Endometrium (tissue), 2 donors: ENCODE measurements around the gene FAM120A.

ENCODE experiments used
- FAIRE-seq: peaks from 2 replicates; lab custom pipeline; 2012; peaks lifted over from hg19 to GRCh38; lab: Jason Lieb, UNC
- donor health status: control.
- donor health status: control.

FAM120A gene

DNA sequence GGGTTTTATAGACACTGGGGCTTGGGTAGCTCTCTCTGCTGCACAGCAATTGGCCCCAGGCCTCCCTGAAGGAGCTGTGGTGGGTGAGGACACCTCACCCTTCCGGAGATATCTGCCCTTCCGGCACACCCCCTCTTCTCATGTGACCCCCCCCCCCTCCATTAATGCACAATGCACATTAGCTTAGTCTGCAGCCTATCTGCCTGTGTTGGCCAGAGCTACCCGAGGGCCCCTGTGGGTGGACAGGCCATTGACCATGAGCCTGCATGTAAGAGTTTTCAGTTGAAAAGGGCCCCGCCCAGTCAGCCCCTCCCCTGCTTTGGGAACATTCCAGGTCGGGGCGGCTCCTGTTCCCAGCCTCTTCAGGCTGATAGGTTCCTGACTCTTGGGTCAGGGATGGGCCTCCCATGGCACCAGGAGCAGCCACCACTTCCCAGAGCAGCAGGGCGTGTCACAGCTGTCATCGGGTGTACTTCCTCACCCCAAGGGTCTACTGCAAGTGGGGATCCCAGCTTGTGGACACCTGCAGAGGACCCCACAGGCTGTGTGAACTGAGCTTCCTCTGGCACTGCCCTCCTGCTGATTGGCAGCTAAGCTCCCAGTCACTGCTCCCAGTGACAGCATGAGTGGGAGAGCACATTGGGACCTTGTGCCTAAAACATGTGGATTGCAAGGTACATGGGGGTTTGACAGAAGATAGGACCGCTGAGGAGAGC, 142.7 kb downstream of the FAM120A start:
- no peak for FAIRE-seq

DNA sequence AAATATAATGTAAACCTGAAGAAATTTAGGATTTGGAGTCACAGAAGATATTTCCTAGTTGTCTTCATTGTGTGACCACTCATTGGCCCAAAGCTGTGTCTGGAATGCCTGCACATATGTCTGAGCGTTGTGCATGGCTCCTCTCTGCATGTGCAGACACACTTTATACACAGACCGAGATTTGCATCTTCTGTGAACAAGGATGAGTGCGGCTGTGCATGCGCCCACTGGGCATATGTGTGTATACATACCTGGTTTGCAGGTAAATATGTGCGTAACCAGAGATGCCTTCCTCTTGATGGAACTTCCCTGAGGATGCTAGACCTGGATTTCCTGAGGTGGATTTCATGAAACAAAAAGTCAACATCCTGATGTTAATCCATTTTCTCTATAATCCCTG, 144.0 kb downstream of the FAM120A start:
- no peak for FAIRE-seq

DNA sequence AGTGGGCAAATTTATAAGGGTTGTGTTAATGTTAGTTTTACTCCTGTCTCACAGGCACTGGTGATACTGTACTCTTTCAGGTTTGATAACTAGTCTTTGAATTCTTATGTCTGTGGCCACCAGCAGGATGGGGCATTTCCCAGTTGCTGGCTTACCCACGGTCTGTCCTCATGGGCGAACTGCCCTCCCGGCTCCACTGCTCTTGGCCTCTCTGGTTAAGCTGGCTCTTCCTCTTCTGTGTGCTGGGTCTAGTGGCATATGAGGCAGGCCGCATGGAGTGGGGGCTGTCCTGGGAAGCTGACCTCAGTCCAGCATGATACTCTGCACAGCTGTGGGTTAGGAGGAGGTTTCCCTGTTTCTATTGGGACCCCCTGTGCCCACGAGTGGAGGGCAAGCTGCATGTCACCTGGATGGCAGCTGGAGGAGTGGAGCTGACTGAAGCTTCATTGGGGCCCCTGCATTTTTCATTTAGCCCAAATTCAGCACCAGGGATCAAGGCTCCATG, 144.4 kb downstream of the FAM120A start:
- FAIRE-seq = no peak

DNA sequence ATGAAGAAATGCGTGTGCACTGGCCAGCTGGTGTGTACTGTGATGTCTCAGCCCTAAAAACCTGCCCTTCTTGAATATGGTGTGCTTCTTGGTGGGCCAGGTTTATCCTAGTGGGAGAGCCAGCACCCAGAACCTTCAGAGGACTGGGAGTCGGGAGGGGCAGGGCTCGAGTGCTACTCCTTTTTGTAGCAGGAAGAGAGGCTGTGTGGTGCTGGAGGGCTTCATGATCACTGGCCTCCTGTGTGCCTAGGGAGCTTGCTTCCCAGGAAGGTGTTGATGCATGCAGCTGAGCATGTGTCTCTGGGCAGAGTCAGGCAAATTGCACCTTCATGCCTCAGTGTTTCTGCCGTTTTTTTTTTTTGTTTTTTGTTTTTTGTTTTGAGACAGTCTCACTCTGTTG, 144.9 kb downstream of the FAM120A start:
- no peak for FAIRE-seq

DNA sequence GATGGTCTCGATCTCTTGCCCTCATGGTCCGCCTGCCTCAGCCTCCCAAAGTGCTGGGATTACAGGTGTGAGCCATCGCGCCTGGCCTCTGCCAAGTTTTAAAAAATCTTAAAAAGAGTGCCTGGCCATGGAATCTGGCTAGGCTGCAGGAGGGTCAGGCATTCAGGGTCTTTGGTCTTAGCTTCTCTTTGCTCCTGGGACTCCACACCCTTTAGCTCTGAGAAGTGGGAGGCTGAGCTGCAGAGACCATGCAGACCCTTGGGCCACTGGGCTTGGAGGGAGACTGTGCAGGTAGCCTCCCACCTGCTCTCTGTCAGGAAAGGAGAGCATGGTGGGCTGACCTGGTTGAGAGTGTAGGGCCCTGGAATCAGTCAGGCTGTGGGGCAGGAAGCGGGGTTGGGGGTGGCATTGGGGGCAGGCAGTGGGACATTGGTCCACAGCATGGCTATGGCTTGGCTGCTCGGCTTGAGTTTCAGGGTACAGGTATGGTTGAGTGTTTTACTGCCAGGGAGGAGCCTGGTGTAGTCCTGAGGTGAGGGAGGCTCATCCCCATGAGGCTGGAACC, 145.7 kb downstream of the FAM120A start:
- FAIRE-seq = no peak

DNA sequence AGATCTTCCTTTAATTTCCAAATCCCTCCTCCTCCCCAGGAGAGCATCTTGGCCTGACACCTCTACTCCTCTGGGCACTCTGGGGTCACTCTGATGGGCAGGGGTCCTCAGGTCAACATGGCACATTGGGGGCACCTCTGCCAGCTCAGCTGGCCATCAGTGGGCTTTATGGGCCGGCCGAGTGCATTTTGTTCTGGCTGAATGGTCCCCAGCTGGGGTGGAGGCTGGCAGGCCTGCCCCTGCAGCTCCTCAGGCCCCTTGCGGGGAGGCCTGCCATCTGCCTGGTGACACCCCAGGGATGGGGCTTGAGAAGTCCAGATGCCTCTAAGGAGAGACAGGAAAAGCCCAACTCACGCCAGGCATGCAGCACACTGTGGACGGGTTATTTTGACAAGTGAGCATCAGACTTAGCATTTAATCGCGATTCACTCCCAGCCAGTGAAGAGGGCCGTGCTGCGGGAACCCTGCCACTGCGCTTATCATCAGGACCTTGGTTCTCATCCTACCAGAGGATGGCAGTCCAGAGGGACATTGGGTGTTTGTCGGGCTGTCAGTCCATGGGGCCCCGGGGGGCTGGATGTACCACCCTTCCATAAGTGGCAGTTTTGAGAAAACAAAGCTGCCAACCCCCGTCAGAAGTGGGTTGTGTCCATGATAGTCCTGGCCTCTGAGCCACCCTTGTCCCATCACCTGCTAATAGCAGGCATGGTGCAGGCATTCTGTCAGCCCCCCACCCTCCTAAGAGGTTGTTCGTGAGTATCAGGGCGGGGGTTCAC, 146.6 kb downstream of the FAM120A start:
- FAIRE-seq = no peak

DNA sequence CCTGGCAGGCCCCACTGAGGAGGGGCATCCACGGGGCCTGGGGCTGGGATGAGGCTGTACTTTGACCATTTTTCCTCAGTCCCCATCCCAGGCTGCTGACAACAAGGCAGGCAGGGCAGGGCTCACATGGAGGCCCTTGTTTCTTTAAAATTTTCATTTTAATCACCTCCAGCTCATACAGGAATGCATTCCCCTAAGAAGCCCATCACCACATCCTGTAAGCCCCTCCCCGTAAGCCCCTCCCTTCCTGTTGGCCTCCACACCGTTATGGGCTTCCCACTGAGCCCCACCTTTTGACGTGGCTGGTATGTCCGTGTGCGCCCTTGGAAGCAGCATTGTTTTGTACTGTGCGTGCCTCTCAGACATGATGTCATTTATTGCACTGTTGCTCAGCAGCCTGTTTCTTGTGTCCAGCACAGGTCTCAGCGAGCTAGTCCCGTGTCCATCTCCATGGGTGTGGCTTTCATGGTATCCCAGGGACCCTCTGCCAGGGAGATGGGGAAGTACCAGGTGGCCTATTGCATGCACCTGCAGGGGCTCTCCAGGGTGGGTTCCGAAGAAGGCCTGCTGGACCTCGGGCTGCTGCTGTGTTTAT, 147.3 kb downstream of the FAM120A start:
- FAIRE-seq = no peak

DNA sequence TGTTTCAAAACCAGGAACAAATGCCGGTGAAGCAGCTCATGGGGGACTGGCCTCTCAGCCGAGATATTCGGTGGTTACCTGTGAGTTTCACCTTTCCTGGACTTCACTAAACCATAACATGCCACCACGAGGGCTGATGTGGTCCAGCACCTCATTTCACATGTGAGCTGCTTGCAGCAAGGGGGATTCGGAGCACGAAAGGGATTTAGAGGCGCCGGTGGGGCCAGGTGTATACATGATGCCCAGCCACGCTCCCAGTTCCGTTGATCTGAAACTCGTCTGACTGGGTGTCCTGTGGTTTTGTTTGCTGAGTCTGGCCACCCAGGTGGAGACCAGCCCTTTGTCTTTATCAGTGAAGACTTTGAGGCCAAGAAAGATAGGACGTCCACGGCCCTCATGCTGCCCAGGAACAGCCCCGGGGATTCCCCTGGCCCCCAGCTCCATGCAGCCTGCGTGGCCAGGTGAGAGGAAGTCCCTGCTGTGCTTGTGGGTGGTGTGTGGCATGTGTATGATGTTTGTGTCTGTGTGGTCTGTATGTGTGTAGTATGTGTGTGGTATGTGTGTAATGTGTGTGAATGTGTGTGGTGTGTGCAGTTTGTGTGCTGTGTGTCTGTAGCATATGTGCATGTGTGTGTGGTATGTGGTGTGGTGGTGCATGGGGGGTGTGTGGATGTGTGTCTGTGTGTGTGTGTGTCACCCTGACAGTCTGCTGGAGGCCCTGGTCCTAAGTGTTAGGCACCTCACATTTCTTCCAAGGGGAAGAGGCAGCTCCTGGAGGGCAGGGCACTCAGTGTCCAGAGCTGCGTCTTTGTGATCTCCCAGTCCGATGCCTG, 148.3 kb downstream of the FAM120A start:
- no peak for FAIRE-seq

DNA sequence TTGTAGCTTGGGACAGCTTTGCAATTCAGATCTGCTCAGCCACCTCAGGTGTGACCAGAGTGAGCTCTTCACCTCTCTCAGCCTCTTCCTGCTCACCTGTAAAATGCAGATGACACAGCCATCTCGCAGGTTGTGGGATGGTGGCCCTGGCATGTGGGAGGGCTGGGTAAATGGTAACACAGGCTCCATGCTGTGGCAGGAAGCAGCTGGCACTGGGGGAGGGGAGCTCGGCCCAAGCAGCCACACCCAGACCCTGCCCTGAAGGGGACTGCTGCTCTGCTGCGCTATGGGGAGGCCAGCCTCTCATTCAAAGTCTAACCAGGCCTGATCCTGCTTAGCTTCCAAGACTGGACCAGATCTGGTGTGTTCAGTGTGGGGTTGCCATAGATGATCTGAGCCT, 149.0 kb downstream of the FAM120A start:
- FAIRE-seq = no peak

DNA sequence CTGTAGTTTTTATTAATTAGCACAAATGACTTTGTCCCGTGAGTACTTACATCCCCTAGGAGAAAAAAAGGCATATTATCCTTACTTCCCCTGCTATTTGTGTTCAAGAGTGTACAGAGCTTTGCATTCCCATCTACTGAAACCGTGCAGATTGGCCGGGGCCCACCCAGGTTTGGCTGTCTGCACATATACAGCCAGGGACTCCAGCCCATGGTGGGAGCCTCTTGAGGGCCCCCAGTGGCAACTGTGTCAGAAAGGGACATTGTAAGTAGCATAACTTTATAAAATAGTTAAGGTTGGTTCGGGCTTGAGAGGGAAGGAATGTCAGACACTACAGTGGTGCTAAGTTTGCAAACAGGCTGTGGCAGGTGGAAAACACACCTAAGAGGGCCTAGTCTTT, 149.6 kb downstream of the FAM120A start:
- FAIRE-seq = no peak

DNA sequence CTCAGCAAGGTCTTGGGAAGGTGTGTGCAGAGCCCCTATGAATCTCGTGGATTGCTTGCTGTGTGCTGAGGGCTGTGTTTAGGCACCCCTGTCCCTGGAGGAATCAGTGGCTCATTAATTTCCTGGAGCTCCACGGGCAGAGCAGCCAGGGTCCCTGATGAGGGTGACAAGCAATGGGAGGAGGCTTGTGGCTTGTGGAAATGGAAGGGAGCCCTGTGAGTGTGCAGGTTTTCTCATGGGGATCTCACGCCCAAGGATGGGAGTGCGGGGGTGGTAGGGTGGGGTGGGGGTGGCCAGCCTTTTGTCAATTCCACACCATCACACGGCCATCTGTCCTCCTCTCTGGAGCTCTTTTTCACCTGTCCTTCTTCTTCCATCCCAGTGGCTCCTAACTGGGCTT, 150.2 kb downstream of the FAM120A start:
- no peak for FAIRE-seq

DNA sequence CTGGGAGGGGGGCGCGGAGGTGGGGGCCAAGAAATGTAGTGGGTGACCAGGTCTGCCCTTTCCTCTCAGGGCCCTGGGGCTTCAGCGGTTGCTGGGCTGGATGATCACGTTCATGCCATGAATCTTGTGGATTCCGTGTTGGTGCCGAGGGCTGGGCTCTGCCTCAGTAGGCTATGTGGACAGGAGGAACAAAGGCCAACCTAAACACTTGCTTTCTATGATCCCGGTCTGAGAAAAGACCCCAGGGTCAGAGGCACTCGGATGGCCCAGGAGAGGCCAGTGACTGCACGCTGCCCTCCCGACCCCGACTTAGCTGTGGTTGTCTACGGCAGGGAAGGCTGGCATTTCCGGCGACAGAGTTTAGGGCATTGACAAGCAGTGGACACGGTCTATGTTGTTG, 151.5 kb downstream of the FAM120A start:
- FAIRE-seq = no peak

DNA sequence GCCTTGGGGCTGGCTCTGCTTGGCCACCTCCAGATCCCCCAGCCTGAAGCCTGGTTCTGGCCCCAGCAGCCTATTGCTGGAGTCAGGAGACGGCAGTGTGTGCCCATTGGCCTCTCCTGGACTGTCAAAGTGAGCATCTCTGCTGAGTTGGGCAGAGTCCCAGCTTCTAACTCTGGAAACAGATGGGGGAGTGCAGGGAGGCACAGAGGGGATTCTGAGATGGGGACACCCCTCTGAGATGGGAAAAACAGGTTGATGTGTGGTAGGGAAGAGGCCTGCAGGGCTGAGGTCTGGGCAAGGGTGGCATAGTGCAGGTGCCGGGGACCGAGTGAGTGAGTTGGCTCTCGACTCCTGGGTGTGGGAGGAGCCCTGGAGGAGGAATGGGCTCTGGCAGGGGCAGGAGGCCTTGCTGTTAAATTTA, 152.4 kb downstream of the FAM120A start:
- no peak for FAIRE-seq

DNA sequence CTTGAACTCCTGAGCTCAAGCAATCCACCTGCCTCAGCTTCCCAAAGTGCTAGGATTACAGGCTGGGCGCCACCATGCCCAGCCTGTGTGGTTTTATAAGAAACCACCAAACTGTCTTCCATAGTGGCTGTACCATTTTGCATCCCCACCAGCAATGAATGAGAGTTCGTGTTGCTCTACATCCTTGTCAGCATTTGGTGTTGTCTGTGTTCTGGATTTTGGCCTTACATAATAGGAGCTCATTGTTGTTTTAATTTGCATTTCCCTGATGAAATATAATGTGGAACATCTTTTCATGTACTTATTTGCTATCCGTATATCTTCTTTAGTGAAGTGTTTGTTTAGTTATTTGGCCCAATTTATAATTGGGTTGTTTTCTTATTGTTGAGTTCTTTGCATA, 154.7 kb downstream of the FAM120A start:
- FAIRE-seq = no peak

DNA sequence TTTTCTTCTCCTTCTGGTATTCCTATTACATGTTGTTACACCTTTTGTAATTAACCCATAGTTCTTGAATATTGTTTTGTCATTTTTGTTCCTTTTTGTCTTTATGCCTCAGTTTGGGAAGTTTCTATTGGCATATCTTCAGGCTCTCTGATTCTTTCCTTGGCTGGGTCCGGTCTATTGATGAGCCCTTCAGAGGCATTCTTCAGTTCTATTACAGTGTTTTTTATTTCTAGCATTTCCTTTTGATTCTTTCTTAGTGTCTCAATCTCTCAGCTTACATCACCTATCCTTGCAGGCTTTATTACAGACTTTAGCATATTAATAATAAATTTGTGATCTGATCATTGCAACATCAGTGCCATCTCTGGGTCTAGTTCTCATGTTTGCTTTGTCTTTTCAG, 158.7 kb downstream of the FAM120A start:
- FAIRE-seq = no peak

DNA sequence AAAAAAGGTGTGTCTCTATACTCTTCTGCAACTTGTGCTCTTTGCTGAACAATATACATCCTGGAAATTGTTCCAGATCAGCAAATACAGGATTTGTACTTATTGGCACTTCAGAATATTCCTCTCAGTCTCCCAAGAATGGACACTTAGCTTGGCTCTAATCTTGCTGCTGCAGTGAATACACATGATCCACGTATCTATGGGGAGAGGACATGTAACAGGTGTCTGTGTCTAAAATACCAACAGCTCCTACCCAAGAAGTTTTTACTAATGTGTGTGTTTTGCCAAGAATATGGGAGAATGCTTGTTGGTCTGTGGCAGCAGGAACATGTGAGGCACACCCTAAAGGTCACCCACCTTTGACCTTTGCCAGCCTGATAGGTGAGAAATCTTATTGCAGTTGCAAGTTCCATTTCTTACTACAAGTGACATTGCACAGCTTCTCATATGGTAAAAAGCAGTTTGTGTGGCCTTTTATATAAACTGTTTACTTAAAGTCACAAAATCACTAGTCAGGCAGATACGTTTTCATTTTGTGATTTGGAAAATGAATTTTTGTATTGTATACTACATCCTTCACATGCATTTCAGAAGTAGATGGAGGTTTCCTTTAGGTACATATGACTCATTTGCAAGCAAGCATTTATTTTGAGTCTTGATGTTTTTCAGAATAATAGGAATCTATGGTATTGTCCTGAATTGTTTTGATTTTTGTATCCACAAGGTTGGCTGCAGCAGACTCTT, 160.7 kb downstream of the FAM120A start:
- FAIRE-seq = no peak

DNA sequence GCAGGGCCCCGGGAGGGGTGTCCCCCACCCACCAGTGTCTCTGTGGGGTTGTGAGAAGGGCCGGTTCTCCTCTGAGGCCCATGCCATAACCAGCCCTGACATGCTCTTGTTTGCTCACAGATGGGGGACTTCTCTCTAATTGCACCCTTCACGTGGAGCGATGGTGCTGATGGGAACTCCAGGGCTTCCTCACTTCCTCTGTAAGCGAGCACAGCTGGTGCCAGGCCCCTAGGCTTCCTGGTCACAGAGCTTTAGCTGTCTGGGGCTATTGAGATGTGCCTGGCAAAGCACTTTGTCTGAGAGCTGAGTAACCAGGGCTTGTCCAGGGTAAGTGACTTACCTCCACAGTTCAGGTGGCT, 161.3 kb downstream of the FAM120A start:
- FAIRE-seq = no peak

DNA sequence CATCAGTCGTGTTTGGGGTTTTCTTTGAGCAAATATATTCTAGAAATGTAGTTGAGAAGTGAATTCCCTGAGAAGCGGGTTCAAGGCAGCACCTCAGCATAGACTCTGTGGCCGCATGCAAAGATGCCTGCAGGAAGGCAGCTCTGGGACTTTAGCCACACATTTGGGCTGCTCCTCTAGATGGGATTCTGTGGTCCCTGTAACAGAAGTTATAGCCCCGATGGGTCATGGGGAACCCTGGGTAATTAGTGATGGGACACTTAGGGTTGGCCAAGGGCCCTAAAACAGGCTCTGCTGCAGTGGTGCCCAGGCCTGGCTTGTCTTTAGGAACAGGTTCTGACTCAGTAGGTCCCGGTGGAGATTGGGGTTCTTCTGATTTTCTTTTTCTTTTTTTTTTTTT, 161.7 kb downstream of the FAM120A start:
- no peak for FAIRE-seq

DNA sequence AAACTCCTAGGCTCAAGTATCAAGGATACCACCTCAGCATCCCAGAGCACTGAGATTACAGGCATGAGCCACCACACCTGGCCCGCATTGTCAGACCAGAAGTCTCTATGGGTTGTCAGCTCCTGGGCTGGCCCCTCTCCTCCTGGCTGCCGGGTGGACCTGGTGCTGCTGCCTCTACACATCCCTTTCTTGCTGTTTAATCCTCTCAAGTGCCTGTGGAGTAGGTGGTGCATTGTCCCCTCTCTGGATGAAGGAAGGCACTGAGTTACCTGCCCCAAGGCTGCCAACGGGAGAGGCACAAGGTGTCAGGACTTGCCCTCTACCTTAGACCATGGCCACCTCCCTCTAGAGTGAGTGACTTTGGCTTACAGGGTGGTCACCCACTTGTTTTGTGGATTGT, 162.3 kb downstream of the FAM120A start:
- no peak for FAIRE-seq

DNA sequence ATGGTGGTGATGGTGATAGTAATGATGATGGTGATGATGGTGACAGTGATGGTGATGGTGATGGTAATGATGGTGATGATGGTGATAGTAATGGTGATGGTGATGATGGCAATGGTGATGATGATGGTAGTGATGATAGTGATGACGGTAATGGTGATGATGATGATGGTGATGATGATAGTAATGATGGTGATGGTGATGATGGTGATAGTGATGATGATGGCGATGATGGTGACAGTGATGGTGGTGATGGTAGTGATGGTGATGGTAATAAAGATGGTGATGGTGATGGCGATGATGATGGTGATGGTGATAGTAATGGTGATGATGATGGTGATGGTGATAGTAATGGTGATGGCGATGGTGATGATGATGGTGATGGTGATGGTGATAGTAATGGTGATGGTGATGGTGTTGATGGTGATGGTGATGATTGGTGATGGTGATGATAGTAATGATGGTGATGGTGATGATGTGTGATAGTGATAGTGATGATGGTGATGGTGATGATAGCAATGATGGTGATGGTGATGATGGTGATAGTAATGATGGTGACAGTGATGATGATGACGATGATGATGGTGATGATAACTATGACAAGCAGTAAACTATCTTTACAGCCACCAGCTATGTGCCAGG, 163.5 kb downstream of the FAM120A start:
- FAIRE-seq = no peak
